ENCODE data around the gene SLC9A5. TPM values are rescaled to one million over a fixed set of nuclear protein-coding genes. Genes with fewer than 3 reads are reported as not detected.

SLC9A5 gene
- total and polyA plus RNA-seq, 9 of the 15 experiments (the other 6 are each of a cell fraction or from before 2014, with no cell fraction given), result 0.06 to 3.1 (median 1.2) TPM

DNA sequence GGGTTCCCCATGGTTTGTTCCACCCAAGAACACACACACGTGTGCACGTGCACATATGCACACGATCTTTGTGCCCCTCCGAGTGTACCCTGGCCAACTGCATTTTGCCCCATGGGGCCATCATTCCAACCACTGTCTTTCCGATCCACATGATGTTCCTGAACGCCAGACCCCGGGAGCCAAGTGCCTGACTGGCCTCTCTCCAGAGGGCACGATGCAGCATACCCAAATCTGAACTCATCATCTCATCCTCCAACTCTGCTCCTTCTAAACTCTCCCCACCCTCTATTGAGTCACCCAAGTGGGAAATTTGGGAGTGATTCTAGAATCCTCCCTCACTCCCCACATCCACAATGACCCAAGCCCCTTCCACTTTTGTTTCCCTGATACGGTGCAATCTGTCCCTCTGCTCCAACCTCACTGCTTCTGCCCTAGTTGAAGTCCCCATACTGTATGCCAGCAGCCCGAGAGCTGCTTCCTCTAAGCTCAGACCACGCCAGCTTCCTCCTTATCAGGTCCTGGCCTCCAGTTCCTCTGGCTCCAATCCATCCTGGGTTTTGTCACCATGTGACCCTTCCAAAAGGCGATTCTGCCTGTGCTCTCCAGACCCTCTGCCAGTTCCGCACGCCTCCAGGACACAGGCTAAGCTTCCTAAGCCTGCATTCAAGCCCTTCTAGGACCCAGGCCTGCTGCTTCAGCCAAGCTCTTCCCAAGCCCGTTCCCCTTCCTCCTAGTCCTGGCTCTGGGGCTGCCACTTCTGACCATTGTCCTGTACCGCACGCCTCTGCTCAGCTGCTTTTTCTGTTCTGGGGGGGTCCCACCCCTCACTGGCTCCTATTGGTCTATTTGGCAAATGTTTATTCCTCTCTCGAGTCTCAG is 31.9 kb upstream of the SLC9A5 start (continued):
- TF ChIP-seq, protein P1, sequence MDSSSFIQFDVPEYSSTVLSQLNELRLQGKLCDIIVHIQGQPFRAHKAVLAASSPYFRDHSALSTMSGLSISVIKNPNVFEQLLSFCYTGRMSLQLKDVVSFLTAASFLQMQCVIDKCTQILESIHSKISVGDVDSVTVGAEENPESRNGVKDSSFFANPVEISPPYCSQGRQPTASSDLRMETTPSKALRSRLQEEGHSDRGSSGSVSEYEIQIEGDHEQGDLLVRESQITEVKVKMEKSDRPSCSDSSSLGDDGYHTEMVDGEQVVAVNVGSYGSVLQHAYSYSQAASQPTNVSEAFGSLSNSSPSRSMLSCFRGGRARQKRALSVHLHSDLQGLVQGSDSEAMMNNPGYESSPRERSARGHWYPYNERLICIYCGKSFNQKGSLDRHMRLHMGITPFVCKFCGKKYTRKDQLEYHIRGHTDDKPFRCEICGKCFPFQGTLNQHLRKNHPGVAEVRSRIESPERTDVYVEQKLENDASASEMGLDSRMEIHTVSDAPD (CRISPR knock-in tag; IDR thresholded peaks at IDR 0.05), result no peak
- no peak for TF ChIP-seq MTA1 (IDR thresholded peaks at IDR 0.05; ENCODE audit: borderline replicate concordance)
- peak; percentile 65 for TF ChIP-seq DPF2 (IDR thresholded peaks at IDR 0.05)
- TF ChIP-seq TAF9B (IDR thresholded peaks at IDR 0.05; ENCODE audit: partially characterized antibody), result no peak
- TF ChIP-seq ZNF232 (CRISPR knock-in tag; IDR thresholded peaks at IDR 0.05), result no peak
- TF ChIP-seq RBFOX2 (IDR thresholded peaks at IDR 0.05; ENCODE audit: low read depth, low read length), result peak; percentile 17; the same call in 1 of the 2 replicates
- TF ChIP-seq NFYB (IDR thresholded peaks at IDR 0.05; ENCODE audit: extremely low read depth, insufficient read length), result no peak
- 0 out of 4 replicates have a peak, but pooled peaks of 1 of the 2 experiments have one; percentile 57 for TF ChIP-seq HDAC1 (IDR thresholded peaks at IDR 0.05)
- peak; percentile 55 for TF ChIP-seq KDM5B (IDR thresholded peaks at IDR 0.05; ENCODE audit: insufficient replicate concordance, low read depth, low read length)
- TF ChIP-seq ZNF57 (CRISPR knock-in tag; IDR thresholded peaks at IDR 0.05), result no peak
- no peak for TF ChIP-seq MEIS2 (IDR thresholded peaks at IDR 0.05; ENCODE audit: partially characterized antibody)
- TF ChIP-seq CAMTA2 (CRISPR knock-in tag; conservative IDR thresholded peaks at IDR 0.05), result no peak
- no peak for TF ChIP-seq SREBF2 (CRISPR knock-in tag; IDR thresholded peaks at IDR 0.05)
- peak; percentile 18 for TF ChIP-seq TAF1 (IDR thresholded peaks at IDR 0.05; ENCODE audit: control insufficient read depth, extremely low read depth, insufficient read depth, low read length, severe bottlenecking)
- peak; percentile 55; the same call in 1 of the 2 replicates for TF ChIP-seq NFRKB (IDR thresholded peaks at IDR 0.05; ENCODE audit: low read depth)
- TF ChIP-seq ZNF217 (CRISPR knock-in tag; IDR thresholded peaks at IDR 0.05), result no peak
- TF ChIP-seq ERF (CRISPR knock-in tag; IDR thresholded peaks at IDR 0.05), result no peak
- TF ChIP-seq, protein P2, sequence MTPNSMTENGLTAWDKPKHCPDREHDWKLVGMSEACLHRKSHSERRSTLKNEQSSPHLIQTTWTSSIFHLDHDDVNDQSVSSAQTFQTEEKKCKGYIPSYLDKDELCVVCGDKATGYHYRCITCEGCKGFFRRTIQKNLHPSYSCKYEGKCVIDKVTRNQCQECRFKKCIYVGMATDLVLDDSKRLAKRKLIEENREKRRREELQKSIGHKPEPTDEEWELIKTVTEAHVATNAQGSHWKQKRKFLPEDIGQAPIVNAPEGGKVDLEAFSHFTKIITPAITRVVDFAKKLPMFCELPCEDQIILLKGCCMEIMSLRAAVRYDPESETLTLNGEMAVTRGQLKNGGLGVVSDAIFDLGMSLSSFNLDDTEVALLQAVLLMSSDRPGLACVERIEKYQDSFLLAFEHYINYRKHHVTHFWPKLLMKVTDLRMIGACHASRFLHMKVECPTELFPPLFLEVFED (CRISPR knock-in tag; conservative IDR thresholded peaks at IDR 0.05), result no peak
- TF ChIP-seq FOXK1 (CRISPR knock-in tag; IDR thresholded peaks at IDR 0.05; ENCODE audit: borderline replicate concordance), result no peak
- TF ChIP-seq NRF1 (conservative IDR thresholded peaks at IDR 0.05 in 1 of 2, IDR thresholded peaks at IDR 0.05 in 1 of 2), result peak in 1 of 2 experiments; percentile 21; a peak in 1 of 4 replicates
- TF ChIP-seq EHMT2 (IDR thresholded peaks at IDR 0.05), result 0 out of 2 replicates have a peak, but pooled peaks have one; percentile 14
- 0 out of 2 replicates have a peak, but pooled peaks have one; percentile 34 for TF ChIP-seq JUND (IDR thresholded peaks at IDR 0.05; ENCODE audit: borderline replicate concordance, low read depth, low read length)
- peak; percentile 66; the same call in 2 of the 3 replicates for TF ChIP-seq JUND (tag; IDR thresholded peaks at IDR 0.05; ENCODE audit: borderline replicate concordance, low read depth, low read length)
- peak; percentile 18; the same call in 1 of the 2 replicates for TF ChIP-seq CBFA2T3 (IDR thresholded peaks at IDR 0.05)
- TF ChIP-seq, protein P3, sequence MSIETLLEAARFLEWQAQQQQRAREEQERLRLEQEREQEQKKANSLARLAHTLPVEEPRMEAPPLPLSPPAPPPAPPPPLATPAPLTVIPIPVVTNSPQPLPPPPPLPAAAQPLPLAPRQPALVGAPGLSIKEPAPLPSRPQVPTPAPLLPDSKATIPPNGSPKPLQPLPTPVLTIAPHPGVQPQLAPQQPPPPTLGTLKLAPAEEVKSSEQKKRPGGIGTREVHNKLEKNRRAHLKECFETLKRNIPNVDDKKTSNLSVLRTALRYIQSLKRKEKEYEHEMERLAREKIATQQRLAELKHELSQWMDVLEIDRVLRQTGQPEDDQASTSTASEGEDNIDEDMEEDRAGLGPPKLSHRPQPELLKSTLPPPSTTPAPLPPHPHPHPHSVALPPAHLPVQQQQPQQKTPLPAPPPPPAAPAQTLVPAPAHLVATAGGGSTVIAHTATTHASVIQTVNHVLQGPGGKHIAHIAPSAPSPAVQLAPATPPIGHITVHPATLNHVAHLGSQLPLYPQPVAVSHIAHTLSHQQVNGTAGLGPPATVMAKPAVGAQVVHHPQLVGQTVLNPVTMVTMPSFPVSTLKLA (conservative IDR thresholded peaks at IDR 0.05), result peak in 1 of 2 experiments; percentile 62; a peak in 2 of 4 replicates

Measured in K562 (cell line).